ENCODE results near the gene GC.
"Not testable (repeated sequence)": the region's sequence is repeated elsewhere in the genome, so short reads cannot be mapped to it uniquely, and the experiment has no call there.

The GC gene

DNA sequence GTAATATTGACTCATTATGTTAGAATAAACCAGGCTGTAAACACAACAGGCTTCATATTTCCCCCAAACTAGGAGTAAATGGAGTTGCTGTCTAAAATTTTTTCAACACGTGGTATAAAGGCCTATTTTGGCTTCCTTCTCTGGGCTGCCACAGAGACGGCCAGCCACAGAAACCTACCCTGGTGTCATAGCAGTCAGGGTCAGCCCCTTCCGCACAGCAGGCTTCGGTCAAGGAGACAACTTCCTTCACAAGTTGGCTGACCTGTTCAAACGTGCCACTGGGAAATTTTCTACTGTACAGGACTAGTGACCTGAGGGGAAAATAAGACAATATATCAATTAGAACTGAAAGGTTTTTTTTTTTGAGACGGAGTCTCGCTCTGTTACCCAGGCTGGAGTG, 15.8 kb downstream of the GC start:
- DNase-seq (ENCODE audit: low read depth, low spot score) = no peak

DNA sequence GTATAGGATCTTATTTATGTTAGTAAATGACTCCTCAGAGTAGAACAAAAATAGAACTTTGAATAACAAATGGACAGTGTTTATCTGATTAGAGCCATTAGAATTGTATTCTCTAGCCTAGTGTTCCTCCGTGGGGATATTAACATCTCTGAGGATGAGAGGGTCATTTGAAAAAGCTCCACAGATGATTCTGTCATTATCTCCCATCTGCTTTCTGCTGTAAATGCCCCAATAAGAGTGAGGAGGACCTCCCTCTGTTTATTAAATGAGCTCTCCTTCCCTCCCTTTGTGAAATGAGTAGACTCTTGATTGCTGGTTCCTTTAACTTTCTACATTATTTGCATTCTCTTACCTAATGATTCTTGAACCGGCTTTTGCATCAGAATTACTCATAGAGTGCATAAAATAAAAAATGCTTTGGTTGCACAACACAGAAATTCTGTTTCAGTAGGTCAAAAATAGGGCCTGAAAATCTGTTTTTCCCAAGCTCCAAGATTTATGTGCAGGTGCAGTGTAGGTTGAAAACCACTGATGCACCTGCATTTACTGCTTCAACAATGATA, 18.0 kb downstream of the GC start:
- DNase-seq (ENCODE audit: low read depth, low spot score) = no peak

DNA sequence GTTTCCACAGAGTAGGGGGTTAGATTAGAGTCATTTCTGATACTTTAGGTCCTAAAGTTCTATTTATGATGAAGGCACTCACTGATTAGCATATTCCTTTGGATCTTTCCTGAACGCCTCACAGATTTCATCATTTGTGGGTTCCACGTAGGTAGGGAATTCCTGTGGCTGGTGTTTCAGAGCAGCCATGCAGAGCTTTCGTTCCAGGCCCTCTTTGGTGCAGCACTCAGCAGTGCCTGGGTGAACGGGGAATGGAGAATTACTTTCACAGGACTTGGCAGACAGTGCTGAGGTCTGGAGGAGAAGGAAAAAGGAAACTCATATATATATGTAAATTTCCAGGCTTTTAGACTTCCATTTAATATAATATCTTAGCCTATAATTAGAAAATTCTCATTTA, 18.5 kb downstream of the GC start:
- DNase-seq (ENCODE audit: low read depth, low spot score) = no peak

DNA sequence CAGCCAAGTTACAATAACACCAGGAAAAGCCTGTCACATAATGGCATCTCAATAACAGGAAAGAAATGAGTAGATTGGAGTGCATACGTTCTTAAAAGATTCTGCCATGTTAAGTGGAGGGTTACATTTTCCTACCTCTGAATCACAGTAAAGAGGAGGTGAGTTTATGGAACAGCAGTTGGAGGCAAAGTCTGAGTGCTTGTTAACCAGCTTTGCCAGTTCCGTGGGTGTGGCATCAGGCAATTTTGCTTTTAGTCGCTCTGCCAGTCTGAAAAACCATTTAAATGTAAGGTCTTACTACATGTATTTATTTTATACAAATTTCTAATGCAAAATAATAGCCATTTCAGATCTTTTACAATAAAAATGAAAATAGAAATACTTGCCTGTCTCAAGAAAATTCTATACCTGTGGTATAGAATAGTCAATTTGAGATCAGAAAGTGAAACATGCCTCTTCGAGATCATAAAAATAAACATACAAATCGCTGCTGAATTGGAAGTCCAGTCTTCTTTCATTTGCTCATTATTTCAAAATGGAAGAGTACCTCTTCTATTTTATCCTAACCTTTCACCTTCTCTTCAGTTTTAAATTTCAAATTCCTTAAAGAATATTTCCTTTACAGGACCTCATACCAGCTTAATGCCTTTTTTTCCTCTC, 31.4 kb downstream of the GC start:
- DNase-seq (ENCODE audit: low read depth, low spot score) = no peak

DNA sequence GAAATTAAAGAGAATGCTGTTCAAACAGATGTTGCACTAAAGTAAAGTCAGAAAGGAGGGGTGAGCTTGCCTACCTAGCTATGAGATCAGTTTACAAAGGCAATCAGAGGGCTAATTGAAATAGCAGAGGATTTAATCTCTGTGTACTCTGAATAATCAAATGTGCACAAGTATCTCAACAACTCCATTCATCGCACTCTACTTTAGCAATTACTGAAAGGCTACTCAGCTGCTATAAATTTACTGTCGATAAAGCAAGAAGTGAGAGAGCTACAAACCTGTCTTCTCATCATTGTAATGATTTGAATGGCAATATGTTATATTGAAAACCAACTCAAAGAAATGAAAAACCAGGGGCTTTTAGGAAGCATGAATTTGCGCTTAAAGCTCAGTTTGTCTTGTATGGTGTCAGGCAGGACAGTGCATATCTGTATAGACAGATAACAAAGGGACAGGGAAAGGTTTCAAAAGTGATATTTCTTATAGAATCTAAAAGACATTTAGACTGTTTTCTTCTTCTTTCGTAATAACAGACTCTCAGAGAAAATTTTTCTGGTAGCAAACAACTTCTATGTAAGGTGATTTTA, 34.8 kb downstream of the GC start:
- no peak for DNase-seq (ENCODE audit: low read depth, low spot score)

DNA sequence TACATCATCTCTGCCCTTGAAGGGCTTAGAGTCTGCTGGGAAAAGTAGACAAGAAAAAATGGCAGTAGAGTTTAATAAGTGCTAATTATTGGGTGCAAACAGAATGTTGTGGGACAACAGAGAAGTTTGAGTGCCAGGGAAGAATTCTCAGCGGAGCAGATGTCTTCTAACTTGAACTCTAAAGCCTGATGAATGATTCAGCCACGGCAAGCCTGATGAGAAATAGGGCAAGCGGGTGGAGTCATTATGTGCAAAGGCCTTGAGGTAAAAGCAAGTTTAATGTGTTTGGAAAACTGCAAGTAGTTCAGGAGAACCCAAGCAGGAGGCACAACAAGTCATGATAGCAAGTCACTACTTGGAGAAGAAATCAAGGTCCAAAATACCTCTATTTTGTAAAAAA, 37.5 kb downstream of the GC start:
- DNase-seq (ENCODE audit: low read depth, low spot score) = no peak

DNA sequence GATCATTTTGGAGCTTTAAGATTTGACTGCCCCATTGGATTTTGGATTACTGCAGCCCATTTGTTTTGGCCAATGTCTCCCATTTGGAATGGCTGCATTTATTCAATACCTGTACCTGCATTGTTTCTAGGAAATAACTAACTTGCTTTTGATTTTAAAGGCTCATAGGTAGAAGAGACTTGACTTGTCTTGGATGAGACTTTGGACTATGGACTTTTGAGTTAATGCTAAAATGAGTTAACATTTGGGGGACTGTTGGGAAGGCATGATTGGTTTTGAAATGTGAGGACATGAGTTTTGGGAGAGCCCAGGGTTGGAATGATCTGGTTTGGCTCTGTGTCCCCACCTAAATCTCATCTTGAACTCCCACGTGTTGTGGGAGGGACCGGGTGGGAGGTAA, 45.1 kb downstream of the GC start:
- not testable (repeated sequence) for DNase-seq (ENCODE audit: low read depth, low spot score)

DNA sequence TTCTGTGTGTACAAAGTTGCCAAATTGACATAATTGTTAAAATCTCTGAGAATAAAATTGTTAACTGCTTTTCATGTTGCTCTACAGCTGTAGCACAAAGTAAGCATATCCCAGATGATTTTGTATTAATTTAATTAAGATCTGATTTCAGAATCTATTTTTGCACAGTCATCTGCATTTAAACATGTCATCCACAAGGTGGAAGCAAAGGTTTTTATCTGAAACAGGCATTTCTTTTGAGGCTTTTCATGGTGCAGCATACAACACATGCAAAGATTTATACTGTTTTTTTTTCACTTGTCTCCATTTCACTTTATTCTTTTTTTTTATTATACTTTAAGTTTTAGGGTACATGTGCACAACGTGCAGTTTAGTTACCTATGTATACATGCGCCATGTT, 51.2 kb downstream of the GC start:
- DNase-seq (ENCODE audit: low read depth, low spot score) = no peak

DNA sequence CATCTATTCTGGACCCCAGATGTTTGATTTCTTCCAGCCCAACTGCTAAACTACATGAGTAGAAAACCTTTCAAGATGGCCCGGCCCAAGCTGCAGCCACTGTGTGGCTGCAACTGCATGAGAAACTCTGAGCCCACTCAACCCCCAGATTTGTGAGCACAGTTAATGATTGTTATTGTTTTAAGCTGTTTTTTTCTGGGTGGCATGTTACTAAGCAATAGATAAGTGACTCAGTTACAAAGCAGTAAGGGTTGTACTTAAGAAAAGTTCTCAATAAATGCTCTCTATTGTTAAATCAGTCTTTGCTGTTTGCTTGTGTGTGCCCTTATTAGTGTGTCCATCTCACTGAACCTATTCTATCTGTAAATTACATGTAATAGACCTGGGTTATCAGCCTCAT, 51.8 kb downstream of the GC start:
- no peak for DNase-seq (ENCODE audit: low read depth, low spot score)

DNA sequence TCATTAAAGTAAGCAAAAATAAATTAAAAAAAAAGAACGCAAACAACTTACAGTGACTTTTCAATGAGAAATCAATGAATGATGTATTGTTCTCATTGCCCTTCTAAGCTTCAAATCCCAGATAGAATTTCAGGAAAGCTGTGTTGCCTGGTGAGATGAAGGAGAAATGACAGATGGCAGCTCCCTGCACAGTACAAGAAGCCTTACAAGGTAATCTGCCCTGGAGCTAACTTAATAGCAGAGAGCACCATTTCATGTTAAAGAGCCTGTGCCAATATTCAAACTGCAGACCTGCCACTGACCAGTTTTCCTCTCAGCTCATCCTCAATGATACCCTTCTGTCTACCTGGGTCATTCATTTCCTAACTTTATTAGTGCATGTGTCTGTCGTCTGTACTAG, 54.0 kb downstream of the GC start:
- no peak for DNase-seq (ENCODE audit: low read depth, low spot score)

DNA sequence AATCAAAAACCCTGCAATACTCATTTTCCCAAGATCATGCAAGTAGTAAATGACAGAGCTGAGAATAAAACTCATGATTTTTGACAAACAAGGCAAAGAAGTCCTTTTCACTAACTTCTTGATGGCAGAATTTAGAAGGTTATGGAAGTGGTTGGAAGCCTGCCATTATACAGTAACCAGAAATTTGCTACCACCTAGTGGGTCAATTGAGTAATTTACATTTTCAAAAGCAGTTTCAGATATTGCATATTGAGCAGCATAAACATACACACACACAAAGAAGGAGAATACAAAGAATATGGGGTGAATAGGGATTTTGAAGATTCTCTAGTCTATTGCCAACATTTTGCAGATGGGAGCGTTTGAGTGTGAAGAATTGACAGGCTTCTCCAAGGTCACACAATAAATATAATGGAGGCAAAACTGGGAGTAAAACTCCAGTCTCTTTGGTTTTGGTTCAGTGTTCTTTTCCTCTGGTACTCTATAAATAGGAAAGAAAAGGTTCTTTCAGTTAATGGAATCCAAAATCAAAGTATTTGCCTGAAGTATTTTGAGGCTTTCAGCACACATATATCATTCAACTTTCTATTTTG, 70.2 kb downstream of the GC start:
- no peak for DNase-seq (ENCODE audit: low read depth, low spot score)

DNA sequence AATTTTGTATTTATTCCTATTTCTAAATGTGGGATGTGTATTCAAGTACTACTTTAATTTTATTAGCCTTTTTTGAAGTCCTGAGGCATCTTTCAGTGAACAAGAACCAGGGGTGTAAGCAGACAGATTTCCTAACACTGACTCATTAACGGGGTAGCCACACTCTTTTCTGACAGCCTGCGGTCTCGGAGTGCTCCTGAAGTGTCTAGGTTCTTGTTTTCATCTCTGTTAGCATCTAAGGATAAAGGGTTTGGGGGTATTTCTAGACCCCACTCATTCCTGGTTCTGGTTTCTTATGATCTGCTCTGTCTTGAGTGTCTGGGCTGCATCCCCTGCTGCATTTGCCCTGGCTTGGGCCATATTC, 71.9 kb downstream of the GC start:
- no peak for DNase-seq (ENCODE audit: low read depth, low spot score)

DNA sequence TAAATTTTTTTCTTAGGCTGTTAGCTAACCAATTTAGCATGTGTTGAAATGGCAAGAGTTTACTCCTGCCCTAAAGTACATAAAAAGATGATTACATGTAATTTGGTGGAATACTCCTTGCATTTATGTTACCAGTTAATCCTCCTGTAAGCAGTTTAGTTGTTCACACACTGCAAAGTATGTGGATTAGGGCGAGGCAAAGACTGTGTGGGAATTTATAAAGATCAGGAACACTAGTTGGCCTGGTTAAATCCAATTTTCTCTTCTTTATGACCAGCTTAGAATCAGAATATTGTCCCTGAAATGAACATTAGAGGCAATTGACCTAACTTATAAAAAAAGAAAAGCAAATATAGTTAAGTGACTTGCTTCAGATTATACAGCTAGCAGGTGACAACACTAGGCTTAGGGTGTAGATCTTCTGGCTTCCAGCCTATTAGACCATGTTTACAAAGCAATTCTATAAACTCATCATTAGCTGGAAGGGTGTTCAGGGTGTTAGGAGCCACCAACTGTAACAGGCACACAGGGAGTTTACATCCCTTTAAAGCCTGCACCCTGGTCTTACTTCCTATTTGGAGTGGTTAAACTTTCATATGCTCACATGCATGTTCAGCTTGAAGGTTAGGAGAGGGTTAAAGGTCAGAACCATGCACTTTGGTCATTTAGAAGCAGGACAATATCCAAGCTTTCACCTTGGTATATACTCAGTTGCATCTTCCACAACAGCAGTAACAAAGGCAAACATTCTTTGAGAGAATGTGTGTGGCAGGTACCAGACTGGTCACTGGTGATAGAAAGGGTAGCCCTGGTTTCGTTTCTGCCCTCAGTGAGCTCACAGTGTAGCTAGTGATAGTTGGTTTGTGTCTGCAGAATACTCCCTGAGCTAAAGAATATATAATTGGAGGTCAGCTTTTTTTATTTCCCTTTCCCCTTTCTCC, 72.6 kb downstream of the GC start:
- no peak for DNase-seq (ENCODE audit: low read depth, low spot score)

DNA sequence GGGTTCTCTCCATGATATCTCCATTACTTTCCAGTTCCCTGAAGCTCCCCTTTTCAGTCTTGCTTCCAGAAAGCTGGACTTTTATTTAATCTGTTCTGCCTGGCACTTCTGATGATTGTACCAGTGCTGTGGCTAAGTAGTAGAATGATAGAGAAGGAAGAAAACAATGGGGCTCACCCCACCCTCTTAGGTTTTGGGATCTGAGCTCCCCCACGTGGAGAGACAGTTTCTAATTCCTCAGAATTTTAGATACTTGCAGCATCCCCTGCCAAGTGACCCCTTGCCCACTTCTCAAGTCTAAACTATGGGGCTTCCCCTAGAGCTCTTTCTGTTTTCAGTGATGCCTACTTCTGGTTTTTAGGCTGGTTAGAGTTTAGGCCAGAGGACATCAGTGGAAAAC, 73.9 kb downstream of the GC start:
- DNase-seq (ENCODE audit: low read depth, low spot score) = no peak

DNA sequence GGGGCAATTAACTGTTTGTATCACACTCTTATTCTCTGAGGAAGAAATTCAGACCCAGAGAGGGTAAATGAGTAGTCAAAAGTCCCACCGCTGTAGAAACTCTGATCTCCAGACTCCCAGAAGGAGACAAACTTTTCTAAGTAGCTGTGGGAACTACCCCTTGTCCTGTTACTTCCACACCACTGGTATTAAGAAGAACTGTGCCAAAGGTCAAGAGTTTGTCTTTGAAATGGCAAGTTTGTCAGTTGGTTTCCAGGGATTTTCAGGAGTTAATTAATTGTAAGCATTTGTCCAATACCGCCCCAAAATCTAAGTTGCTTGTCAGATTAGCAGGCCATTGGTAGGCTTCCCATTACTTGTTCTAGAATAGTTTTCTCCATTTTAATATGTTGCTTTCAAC, 85.7 kb downstream of the GC start:
- DNase-seq (ENCODE audit: low read depth, low spot score) = no peak

DNA sequence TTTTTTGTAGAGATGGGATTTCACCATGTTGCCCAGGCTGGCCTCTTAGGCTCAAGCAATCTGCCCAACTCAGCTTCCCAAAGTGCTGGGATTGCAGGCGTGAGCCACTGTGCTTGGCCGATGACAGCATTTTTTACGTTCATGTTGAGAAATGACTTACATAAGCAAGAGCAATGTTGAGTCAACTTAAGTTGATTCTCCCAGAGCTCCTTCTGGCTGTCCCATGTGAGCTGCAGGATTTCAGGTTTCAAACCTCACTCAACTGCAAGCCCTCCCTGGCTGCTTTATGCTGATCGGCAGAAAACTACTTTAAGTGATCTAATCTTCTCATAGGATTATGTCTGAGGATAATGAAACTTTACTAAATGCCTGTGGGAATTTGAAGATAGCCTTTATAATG, 86.8 kb downstream of the GC start:
- DNase-seq (ENCODE audit: low read depth, low spot score) = no peak

DNA sequence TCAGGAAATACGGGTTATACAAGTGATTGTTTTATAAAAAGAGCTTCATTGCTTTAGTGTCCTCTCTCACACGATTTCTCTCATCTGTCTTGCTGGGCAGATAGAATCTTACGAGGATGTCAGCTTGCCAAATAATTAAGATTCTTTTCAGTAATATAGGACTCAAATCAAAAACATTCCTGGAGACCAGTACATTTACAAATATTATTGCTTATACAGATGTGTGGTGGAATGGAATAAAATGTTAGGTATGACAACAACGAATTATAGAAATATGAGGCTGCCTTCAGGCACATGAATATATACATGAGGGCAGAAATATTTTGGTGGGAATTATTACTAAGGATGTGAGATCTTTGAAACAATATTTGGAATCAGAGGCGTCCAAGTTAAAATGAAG, 88.9 kb downstream of the GC start:
- DNase-seq (ENCODE audit: low read depth, low spot score) = no peak

DNA sequence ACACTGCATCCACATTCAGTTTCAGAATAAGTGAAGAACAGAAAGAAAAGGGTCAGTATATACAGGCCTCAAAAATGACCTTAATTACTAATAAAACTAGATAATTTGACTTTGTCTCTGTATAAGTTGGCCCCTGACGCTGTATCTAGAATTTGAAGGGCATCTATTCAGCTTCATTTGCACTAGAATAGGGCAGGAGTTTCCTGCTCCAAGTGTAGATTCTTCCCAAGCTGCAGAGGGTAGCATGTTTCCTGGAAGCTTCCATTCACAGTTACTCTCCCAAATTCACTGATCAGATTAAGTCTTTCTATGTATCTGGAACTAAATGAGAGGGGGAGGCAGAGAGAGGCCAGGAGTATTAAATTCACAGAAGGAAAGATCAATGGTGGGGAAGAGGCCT, 90.9 kb downstream of the GC start:
- DNase-seq (ENCODE audit: low read depth, low spot score) = no peak

DNA sequence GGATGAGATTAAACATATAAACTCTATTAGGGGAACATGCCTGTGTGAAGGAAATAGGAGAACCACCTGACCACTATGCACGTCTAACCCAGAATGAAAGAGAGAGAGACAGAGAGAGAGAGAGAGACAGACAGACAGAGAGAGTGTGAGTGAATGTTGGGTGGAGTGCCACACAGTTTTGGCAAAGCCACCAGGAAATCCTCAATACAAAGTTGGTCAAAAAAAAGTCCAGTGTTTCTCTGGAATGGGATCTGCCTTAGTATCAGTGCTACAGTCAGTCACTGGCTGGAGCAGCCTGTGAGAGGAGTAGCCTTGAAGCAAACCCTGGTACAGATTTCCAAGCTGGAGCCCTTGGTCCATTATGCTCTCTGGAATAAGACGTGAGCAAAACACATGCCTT, 91.7 kb downstream of the GC start:
- DNase-seq (ENCODE audit: low read depth, low spot score) = no peak

Measured in activated naive CD8-positive, alpha-beta T cell treated with anti-CD3 and anti-CD28 coated beads, Interleukin-2, amount 50 U/mL, for 16 hours (primary cell).